HEK293T (cell line): ENCODE data around the gene KLK1.

Source experiments
- ARNT ChIP-seq: fragments of 450-650 bp; IDR thresholded peaks from 2 replicates; pipeline ENCODE4 v1.6.1; 2017; ENCODE audit warnings: mild to moderate bottlenecking
- BHLHE40 ChIP-seq: fragments of 450-650 bp; IDR thresholded peaks from 2 replicates; pipeline ENCODE4 v1.6.1; 2016; ENCODE audit warnings: mild to moderate bottlenecking, moderate library complexity, borderline replicate concordance
- ELF4 ChIP-seq: fragments of 450-650 bp; IDR thresholded peaks from 2 replicates; pipeline ENCODE4 v1.6.1; 2017; ENCODE audit warnings: antibody characterized with exemption
- SP1 ChIP-seq: fragments of 450-650 bp; IDR thresholded peaks from 2 replicates; pipeline ENCODE4 v1.6.1; 2017

GRCh38 chr19:50820549-50821247, 2.9 kb downstream of the KLK1 start:
- TF ChIP-seq ARNT (no peak), ELF4 (no peak), BHLHE40 (no peak), SP1 (no peak)
